DND-41 (cell line): ENCODE measurements around the gene MYOD1.

Experiments used
- ATAC-seq: fragments of 200-7000 bp; cut with Tn5 transposase; 3 replicates; pipeline ENCODE4 v1.9.1; 2021; ENCODE audit warnings: low read depth; ENCODE audit not compliant: insufficient read depth
- DNase-seq: peaks from one replicate; pipeline ENCODE4 v3.0.0-alpha.2; 2020
- H2AFZ ChIP-seq: 2 replicates; pipeline ENCODE4 v1.6.0; 2012; ENCODE audit warnings: low read depth, low read length
- H3K27ac ChIP-seq: 2 replicates; pipeline ENCODE4 v1.5.1; 2012; ENCODE audit warnings: low read length, inconsistent platforms
- H3K27me3 ChIP-seq: fragments of 200-600 bp; sonication (generic); 2 replicates; pipeline ENCODE4 v1.6.0; 2012; ENCODE audit warnings: low read length, mild to moderate bottlenecking, inconsistent platforms; ENCODE audit not compliant: insufficient read depth, poor library complexity
- H3K36me3 ChIP-seq: 2 replicates; pipeline ENCODE4 v1.5.1; 2012; ENCODE audit warnings: low read length, inconsistent platforms; ENCODE audit not compliant: insufficient read depth
- H3K4me1 ChIP-seq: 2 replicates; pipeline ENCODE4 v1.5.1; 2012; ENCODE audit warnings: mild to moderate bottlenecking, low read length; ENCODE audit not compliant: insufficient read depth
- H3K4me2 ChIP-seq: 2 replicates; pipeline ENCODE4 v1.6.0; 2012; ENCODE audit warnings: mild to moderate bottlenecking, moderate library complexity, low read length, inconsistent platforms; ENCODE audit not compliant: insufficient read depth
- H3K4me3 ChIP-seq, 2 experiments: fragments of 200-600 bp in 1 of 2; shearing (Covaris generic) in 1 of 2; 2 replicates each; pipeline ENCODE4 v1.5.1; 2012 to 2016; ENCODE audit warnings: inconsistent platforms in 2 of 2, low read length in 2 of 2, mild to moderate bottlenecking in 2 of 2, low read depth in 1 of 2, moderate library complexity in 1 of 2
- H3K79me2 ChIP-seq: 2 replicates; pipeline ENCODE4 v1.6.0; 2012; ENCODE audit warnings: low read length, inconsistent platforms; ENCODE audit not compliant: insufficient read depth
- H3K9ac ChIP-seq: 2 replicates; pipeline ENCODE4 v1.6.0; 2012; ENCODE audit warnings: low read depth, mild to moderate bottlenecking, inconsistent platforms, low read length, moderate library complexity
- H3K9me3 ChIP-seq: 2 replicates; pipeline ENCODE4 v1.5.1; 2012; ENCODE audit warnings: low read length, moderate library complexity, mild to moderate bottlenecking, inconsistent platforms; ENCODE audit not compliant: insufficient read depth, severe bottlenecking
- H4K20me1 ChIP-seq: 2 replicates; pipeline ENCODE4 v1.6.0; 2012; ENCODE audit warnings: low read length; ENCODE audit not compliant: insufficient read depth
- EZH2 ChIP-seq: IDR thresholded peaks from 3 replicates; pipeline ENCODE4 v1.6.1; 2012; ENCODE audit warnings: borderline replicate concordance, low read depth, mild to moderate bottlenecking, moderate library complexity, low read length, inconsistent platforms; ENCODE audit not compliant: severe bottlenecking
- TF ChIP-seq, protein P1 (sequence below): IDR thresholded peaks from 2 replicates; pipeline ENCODE4 v1.5.1; 2012; ENCODE audit warnings: borderline replicate concordance, low read length, moderate library complexity, mild to moderate bottlenecking; ENCODE audit not compliant: poor library complexity, severe bottlenecking; ENCODE audit errors: extremely low read depth

Gene MYOD1

DNA sequence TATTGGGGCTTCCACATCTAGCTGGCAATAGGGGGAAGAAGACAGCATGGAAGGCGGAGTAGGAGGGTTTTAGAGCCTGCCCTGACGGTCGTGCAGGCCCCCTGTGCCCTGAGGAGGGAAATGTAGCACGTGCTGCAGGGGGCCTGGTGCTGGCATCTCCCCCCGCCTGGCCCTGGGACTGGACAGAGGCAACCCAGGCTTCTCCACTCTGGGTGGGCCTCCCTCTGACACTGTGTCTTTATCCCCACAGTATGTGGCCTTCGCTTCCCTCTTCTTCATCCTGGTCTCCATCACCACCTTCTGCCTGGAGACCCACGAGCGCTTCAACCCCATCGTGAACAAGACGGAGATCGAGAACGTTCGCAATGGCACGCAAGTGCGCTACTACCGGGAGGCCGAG is 52.0 kb downstream of the MYOD1 start:
- Histone ChIP-seq H3K4me1 (no peaks in the 10 kb centered on the region), H3K27me3 (no peaks in the 10 kb centered on the region), H3K4me2 (no peak overlapping the region), H3K27ac (no peak overlapping the region), H3K9me3 (no peaks in the 10 kb centered on the region), H4K20me1 (no peaks in the 10 kb centered on the region; the same call in 1 of the 2 replicates), H3K36me3 (no peaks in the 10 kb centered on the region), H3K79me2 (no peaks in the 10 kb centered on the region), H2AFZ (no peak overlapping the region), H3K4me3 (no peak overlapping the region), H3K9ac (no peak overlapping the region)
- TF ChIP-seq, protein P1, sequence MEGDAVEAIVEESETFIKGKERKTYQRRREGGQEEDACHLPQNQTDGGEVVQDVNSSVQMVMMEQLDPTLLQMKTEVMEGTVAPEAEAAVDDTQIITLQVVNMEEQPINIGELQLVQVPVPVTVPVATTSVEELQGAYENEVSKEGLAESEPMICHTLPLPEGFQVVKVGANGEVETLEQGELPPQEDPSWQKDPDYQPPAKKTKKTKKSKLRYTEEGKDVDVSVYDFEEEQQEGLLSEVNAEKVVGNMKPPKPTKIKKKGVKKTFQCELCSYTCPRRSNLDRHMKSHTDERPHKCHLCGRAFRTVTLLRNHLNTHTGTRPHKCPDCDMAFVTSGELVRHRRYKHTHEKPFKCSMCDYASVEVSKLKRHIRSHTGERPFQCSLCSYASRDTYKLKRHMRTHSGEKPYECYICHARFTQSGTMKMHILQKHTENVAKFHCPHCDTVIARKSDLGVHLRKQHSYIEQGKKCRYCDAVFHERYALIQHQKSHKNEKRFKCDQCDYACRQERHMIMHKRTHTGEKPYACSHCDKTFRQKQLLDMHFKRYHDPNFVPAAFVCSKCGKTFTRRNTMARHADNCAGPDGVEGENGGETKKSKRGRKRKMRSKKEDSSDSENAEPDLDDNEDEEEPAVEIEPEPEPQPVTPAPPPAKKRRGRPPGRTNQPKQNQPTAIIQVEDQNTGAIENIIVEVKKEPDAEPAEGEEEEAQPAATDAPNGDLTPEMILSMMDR, result no peak
- no peak for TF ChIP-seq EZH2
- ATAC-seq, result no peak
- no peak for DNase-seq
